Cardiac muscle cell (in vitro differentiated cells and primary cell): Measurements from ENCODE around the gene RUNDC1. TPM values are rescaled to one million over a fixed set of nuclear protein-coding genes. Genes with fewer than 3 reads are reported as not detected.

Experiments used
- DNase-seq, 2 donors: peaks; one replicate each; pipeline versions ENCODE4 v3.0.0 to v3.0.0-alpha.2; 2010 to 2017; ENCODE audit warnings: low read depth in 1 of 2, low spot score in 1 of 2
- H3K27ac ChIP-seq: fragments of 200-600 bp; sonication (generic); 2 replicates; pipeline ENCODE4 v1.5.1; 2016
- H3K27me3 ChIP-seq: fragments of 200-600 bp; sonication (generic); 2 replicates; pipeline ENCODE4 v1.6.0; 2016; ENCODE audit warnings: control low read depth
- H3K36me3 ChIP-seq: fragments of 200-600 bp; sonication (generic); 2 replicates; pipeline ENCODE4 v1.5.1; 2016; ENCODE audit warnings: control low read depth
- H3K4me1 ChIP-seq: fragments of 200-600 bp; sonication (generic); 2 replicates; pipeline ENCODE4 v1.8.1; 2017; ENCODE audit warnings: low read depth, mild to moderate bottlenecking, mixed run types
- H3K4me3 ChIP-seq: fragments of 200-600 bp; sonication (generic); 2 replicates; pipeline ENCODE4 v1.5.1; 2016; ENCODE audit warnings: mild to moderate bottlenecking
- H3K9me3 ChIP-seq: fragments of 200-600 bp; sonication (generic); 2 replicates; pipeline ENCODE4 v1.5.1; 2017; ENCODE audit warnings: low read depth, mild to moderate bottlenecking, control low read depth
- polyA plus RNA-seq: library from polyadenylated mRNA; unstranded; fragments of >200 nt; fragmentation: Nextera tagmentation; extraction: Ambion mirVana; gene quantifications from 2 replicates; pipeline ENCODE4 v1.2.1, GENCODE V29; 2016
- total RNA-seq: library from RNA; depleted of rRNA; stranded (reverse); fragments of >200 nt; gene quantifications from 2 replicates; pipeline ENCODE4 v1.2.3, GENCODE V29; 2016
- TF ChIP-seq, protein P1 (sequence below): IDR thresholded peaks from 2 replicates; pipeline ENCODE4 v1.5.1; 2012; ENCODE audit warnings: low read depth, mild to moderate bottlenecking, low read length

RUNDC1 gene
- total and polyA plus RNA-seq, 2 experiments from 2014 or later = 28.8 to 33.8 TPM

DNA sequence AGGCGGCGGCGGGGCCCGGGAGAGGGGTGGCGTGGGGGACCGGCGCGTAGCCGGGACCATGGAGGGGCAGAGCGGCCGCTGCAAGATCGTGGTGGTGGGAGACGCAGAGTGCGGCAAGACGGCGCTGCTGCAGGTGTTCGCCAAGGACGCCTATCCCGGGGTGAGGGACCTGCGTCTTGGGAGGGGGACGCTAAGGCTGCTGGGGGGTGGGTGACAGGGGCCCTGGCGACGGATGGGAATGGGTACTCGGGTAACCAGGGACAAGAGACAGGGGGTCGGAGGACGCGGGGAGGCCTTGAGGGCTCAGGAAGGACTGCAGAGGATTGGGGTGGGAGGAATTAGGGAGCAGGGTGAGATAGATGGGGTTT lies 44.9 kb downstream of the RUNDC1 start:
- no peak for DNase-seq
- Histone ChIP-seq H3K4me1 (peaks cover 6% of the 10 kb centered on the region), H3K9me3 (no peaks in the 10 kb centered on the region), H3K27me3 (no peaks in the 10 kb centered on the region), H3K36me3 (no peaks in the 10 kb centered on the region), H3K4me3 (peak overlapping the region; percentile 49), H3K27ac (no peak overlapping the region)
- TF ChIP-seq, protein P1, sequence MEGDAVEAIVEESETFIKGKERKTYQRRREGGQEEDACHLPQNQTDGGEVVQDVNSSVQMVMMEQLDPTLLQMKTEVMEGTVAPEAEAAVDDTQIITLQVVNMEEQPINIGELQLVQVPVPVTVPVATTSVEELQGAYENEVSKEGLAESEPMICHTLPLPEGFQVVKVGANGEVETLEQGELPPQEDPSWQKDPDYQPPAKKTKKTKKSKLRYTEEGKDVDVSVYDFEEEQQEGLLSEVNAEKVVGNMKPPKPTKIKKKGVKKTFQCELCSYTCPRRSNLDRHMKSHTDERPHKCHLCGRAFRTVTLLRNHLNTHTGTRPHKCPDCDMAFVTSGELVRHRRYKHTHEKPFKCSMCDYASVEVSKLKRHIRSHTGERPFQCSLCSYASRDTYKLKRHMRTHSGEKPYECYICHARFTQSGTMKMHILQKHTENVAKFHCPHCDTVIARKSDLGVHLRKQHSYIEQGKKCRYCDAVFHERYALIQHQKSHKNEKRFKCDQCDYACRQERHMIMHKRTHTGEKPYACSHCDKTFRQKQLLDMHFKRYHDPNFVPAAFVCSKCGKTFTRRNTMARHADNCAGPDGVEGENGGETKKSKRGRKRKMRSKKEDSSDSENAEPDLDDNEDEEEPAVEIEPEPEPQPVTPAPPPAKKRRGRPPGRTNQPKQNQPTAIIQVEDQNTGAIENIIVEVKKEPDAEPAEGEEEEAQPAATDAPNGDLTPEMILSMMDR = no peak

DNA sequence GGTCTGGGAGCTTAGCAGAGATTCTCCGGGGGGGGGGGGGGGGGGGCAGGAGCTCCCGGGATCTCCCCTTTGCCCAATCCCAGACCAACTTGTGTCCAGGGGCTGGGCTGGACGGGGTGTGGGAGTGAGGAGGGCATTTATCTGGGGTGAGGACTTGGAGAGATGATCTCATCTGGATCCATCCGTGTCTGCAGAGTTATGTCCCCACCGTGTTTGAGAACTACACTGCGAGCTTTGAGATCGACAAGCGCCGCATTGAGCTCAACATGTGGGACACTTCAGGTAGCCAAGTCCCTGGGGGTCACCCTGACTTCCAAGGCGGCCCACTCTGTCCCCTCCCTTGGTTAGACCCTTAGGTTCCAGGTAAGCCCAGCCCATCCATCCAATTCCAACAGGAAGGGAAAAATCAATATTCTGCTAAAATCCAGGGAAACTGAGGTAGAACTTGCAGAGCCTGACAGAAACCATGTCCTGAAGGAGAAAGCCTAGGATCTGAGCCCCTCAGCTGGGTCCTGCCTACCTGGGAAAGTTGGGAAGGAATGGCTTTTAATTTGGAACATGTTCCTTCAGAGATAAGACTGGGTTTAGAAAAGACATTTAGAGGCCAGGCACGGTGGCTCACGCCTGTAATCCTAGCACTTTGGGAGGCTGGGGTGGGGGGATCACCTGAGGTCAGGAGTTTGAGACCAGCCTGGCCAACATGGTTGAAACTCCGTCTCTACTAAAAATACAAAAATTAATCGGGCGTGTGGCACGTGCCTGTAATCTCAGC lies 45.6 kb downstream of the RUNDC1 start:
- no peak for DNase-seq

DNA sequence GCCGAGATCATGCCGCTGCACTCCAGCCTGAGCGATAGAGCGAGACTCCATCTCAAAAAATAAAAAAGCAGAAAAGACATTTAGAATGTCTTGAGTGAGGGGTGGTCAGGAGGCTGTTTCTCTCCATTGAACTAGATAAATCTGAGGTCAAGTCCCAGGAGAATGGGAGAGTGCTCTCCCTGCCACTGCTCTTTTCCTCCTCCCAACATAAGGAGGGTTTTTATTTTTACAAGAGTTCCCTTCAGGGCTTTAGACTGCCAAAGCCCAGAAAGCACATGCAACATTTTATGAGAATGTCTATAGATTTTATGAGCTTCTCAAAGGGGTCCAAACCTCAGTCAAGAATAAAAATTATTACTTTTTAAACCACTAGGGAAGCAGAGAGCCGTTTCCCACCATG lies 46.2 kb downstream of the RUNDC1 start:
- no peak for DNase-seq
- Histone ChIP-seq H3K4me3 (no peak overlapping the region), H3K9me3 (no peaks in the 10 kb centered on the region), H3K27ac (no peak overlapping the region), H3K36me3 (no peaks in the 10 kb centered on the region), H3K27me3 (no peaks in the 10 kb centered on the region), H3K4me1 (peaks cover 3% of the 10 kb centered on the region)
- TF ChIP-seq, protein P1 = no peak

More for the DNA sequence above, 45.6 kb downstream of the RUNDC1 start:
- TF ChIP-seq, protein P1 = no peak
- no peaks in the 10 kb centered on the region for H3K9me3 ChIP-seq
- H3K4me3 ChIP-seq = peak overlapping the region; percentile 49
- no peaks in the 10 kb centered on the region for H3K36me3 ChIP-seq
- no peaks in the 10 kb centered on the region for H3K27me3 ChIP-seq
- H3K27ac ChIP-seq = no peak overlapping the region
- H3K4me1 ChIP-seq = peaks cover 3% of the 10 kb centered on the region

DNA sequence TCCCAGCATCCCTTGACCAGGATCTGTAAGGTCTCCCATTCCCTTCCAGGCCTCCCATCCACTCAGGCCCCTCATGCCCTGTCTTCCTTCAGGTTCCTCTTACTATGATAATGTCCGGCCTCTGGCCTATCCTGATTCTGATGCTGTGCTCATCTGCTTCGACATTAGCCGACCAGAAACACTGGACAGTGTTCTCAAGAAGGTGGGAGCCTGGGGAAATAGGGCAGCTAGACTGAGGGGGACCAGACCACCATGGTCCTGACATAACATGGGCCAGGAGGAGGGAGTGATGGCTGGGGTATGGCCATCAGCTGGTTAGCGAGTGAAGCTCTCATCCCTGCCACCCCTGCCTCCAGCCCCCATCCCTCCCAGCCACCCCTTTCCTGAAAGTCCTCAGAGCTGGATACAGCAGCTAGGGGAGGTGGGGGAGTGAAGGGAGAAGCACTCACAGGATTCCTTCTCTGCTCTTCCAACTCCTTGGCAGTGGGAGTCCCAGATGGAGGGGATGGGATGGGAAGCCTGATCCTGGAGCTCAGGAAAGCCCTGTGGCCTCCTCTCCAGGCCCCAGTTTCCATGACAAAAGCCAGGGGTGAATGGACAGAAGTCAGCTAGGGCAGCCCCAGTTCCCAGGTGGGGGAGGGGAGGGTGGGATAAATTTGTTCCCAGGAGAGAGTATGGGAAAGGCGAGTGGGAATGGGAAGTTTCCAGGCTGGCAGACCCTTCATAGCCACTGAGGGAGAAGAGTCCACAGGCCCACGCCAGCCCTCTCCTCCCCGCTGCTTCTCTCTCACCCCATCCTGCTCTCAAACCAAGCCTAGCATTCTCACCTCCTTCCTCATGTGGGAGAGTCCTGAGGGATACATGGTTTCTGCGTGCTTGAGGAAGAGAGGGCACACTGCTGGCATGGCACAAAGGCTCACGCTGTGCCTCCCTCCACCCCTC lies 47.0 kb downstream of the RUNDC1 start:
- Histone ChIP-seq H3K36me3 (no peaks in the 10 kb centered on the region), H3K27me3 (no peaks in the 10 kb centered on the region), H3K4me1 (peaks cover 3% of the 10 kb centered on the region), H3K27ac (no peak overlapping the region), H3K9me3 (no peaks in the 10 kb centered on the region), H3K4me3 (no peak overlapping the region)
- TF ChIP-seq, protein P1 = no peak
- DNase-seq = no peak

DNA sequence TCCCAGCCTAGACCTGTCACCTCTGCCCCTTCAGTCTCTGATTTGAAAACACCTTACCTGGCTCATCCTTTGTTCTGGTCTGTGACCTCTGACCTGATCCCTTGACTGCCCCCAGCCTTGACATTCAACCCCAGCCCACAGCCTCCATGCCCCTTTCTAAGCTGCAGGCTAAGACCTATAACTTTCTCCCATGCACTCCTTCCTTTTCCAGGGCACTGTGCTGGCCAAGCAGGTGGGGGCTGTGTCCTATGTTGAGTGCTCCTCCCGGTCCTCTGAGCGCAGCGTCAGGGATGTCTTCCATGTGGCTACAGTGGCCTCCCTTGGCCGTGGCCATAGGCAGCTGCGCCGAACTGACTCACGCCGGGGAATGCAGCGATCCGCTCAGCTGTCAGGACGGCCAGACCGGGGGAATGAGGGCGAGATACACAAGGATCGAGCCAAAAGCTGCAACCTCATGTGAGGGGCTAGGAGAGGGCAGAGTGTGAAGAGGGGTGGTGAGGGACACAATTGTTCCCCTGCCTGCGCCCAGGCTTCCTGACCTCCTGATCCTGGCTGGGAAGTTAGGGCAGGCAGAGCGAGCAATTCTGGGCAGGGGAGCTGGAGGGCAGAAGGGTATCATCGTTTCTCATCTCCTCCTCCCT lies 48.0 kb downstream of the RUNDC1 start:
- TF ChIP-seq, protein P1 = no peak
- Histone ChIP-seq H3K4me1 (peaks cover 2% of the 10 kb centered on the region), H3K9me3 (no peaks in the 10 kb centered on the region), H3K4me3 (no peak overlapping the region), H3K36me3 (no peaks in the 10 kb centered on the region), H3K27me3 (no peaks in the 10 kb centered on the region), H3K27ac (no peak overlapping the region)
- no peak for DNase-seq
